Activated B cell treated with CpG ODN at 0.5 μM for 24 hours (primary cell): ENCODE results near the gene CNN2. TPM values are rescaled to one million over a fixed set of nuclear protein-coding genes. Genes with fewer than 3 reads are reported as not detected.

Experiments
- ATAC-seq: fragments of 200-7000 bp; cut with Tn5 transposase; one replicate; pipeline ENCODE4 v1.10.0; 2021; ENCODE audit warnings: low read depth, mild to moderate bottlenecking, moderate library complexity
- CTCF ChIA-PET: fragments of 350-600 bp; sonication (Branson Sonifier 250); formaldehyde crosslinking; loops from one replicate; lab custom pipeline; 2021; ENCODE audit warnings: antibody characterized with exemption; lab: Charles Lee
- POLR2A ChIA-PET: fragments of 350-600 bp; sonication (Branson Sonifier 250); formaldehyde crosslinking; loops from one replicate; lab custom pipeline; 2021; ENCODE audit warnings: antibody characterized with exemption; lab: Charles Lee
- DNase-seq: peaks from one replicate; pipeline ENCODE4 v3.0.0; 2022
- H3K27ac Mint-ChIP-seq: one replicate; pipeline ENCODE4 v1.8.0; 2020; ENCODE audit warnings: mixed read lengths
- H3K27me3 Mint-ChIP-seq: one replicate; pipeline ENCODE4 v1.8.0; 2021; ENCODE audit warnings: mixed read lengths
- H3K36me3 Mint-ChIP-seq: one replicate; pipeline ENCODE4 v1.8.0; 2021; ENCODE audit warnings: low read depth, mixed read lengths
- H3K4me1 Mint-ChIP-seq: one replicate; pipeline ENCODE4 v1.8.0; 2021; ENCODE audit warnings: mixed read lengths
- H3K4me3 Mint-ChIP-seq: one replicate; pipeline ENCODE4 v1.8.0; 2020; ENCODE audit warnings: mild to moderate bottlenecking, mixed read lengths
- H3K9me3 Mint-ChIP-seq: one replicate; pipeline ENCODE4 v1.8.0; 2020; ENCODE audit warnings: mixed read lengths
- CTCF ChIP-seq: fragments of 200-600 bp; IDR thresholded peaks from one replicate; pipeline ENCODE4 v1.8.0; 2022; ENCODE audit warnings: antibody characterized with exemption, mild to moderate bottlenecking
- intact Hi-C: fragments of 100-400 bp; cut with micrococcal nuclease; formaldehyde crosslinking; loops from one replicate; pipeline ENCODE4 v1.15.1; 2024
- total RNA-seq: library from RNA; stranded (reverse); gene quantifications from 2 replicates; pipeline ENCODE4 v1.2.3, GENCODE V29; 2022

The CNN2 gene
- total RNA-seq, 1 donor from 2014 or later: 352 TPM

DNA sequence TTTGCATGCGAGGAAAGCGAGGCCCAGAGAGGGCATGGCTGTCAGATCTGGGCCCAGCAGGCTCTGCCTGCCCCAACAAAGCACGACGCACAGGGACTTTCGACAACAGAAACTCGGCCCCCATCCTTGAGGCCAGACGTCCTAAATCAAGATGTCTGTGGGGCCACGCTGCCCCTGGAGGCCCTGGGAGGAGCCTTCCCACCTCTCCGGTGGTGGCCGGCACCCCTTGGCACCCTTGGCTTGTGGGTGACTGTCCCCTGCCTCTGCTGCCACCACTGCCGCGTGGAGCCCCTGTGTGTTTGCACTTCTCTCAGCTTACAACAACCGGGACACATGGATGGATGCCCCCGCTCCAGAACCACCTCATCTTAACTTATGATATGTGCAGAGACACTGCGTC, 37.9 kb upstream of the CNN2 start:
- Mint-ChIP-seq H3K4me1 (peaks cover 16% of the 10 kb centered on the region), H3K27ac (no peak overlapping the region), H3K36me3 (peaks cover 50% of the 10 kb centered on the region), H3K4me3 (no peak overlapping the region), H3K9me3 (no peaks in the 10 kb centered on the region), H3K27me3 (no peaks in the 10 kb centered on the region)
- intact Hi-C loops: no loop called here
- ATAC-seq (no peak), DNase-seq (no peak)
- no peak for TF ChIP-seq CTCF
- ChIA-PET CTCF (no interaction called here), POLR2A (interaction anchor here (0.5 to 0.7 kb wide), 3 partner anchors 50 to 127 kb away, joined by 3 to 6 read pairs (median 3); partner anchors contain the start of genes MED16 and RNU6-9)

DNA sequence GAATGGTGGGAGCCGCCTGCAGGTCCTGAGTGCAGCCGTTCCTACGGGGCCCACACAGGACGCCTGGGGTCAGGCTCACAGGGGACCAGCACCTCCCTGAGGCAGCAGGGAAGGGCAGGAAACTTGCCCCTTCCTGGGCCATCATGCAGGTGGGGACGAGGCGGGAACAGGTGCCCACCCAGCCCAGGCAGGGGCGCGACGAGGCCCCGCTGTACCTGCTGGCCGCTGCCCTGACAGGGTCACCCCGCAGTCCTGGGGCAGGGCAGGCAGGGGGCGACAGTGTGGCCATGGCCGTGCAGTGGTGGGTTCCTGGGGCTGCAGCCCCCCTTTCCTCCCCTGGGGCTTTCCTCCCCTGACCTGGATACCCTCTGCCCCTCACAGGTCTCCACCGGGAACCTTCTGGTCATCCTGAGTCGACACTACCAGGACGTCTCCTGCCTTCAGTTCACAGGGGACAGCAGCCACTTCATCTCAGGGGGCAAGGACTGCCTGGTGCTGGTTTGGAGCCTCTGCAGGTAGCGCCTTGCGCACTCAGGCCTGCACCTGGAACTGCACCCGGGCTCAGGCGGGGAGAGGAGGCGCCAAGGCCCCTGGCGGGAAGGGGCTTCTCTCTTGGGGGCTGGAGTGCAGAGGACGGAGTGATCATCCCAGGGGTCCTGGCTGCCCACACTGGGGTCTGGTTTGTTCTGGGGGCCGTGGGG, 36.9 kb upstream of the CNN2 start:
- no peak overlapping the region for H3K27ac Mint-ChIP-seq
- no peaks in the 10 kb centered on the region for H3K27me3 Mint-ChIP-seq
- intact Hi-C loops: no loop called here
- ChIA-PET POLR2A (interaction anchor here (0.7 kb wide), 1 partner anchor 49 kb away, joined by 3 read pairs; no protein-coding TSS in a partner anchor), CTCF (no interaction called here)
- H3K9me3 Mint-ChIP-seq: no peaks in the 10 kb centered on the region
- H3K4me3 Mint-ChIP-seq: no peak overlapping the region
- H3K36me3 Mint-ChIP-seq: peaks cover 49% of the 10 kb centered on the region
- DNase-seq (no peak), ATAC-seq (no peak)
- TF ChIP-seq CTCF: no peak
- peaks cover 11% of the 10 kb centered on the region for H3K4me1 Mint-ChIP-seq

DNA sequence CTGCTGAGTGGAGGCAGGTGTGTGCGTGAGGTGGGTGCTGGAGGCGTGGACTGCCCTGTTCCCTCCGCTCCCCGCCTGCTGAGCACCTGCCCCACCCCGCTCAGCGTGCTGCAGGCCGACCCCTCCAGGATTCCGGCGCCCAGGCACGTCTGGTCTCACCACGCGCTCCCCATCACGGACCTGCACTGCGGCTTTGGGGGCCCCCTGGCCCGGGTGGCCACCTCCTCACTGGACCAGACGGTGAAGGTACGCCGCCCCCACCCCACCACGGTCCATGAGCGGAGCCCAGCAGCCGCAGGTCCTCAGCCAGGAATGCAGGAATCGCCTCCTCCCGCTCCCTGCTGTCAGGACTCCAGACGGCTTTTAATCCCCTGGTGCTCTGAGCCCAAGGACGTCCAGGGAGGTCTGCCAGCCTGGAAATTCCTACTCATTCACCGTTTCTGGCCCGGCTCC, 36.3 kb upstream of the CNN2 start:
- ATAC-seq (no peak), DNase-seq (no peak)
- Mint-ChIP-seq H3K4me1 (peaks cover 5% of the 10 kb centered on the region), H3K36me3 (peaks cover 45% of the 10 kb centered on the region), H3K9me3 (no peaks in the 10 kb centered on the region), H3K27me3 (no peaks in the 10 kb centered on the region), H3K27ac (no peak overlapping the region), H3K4me3 (no peak overlapping the region)
- POLR2A ChIA-PET: no interaction called here
- intact Hi-C loops: no loop called here
- no peak for TF ChIP-seq CTCF
- CTCF ChIA-PET: no interaction called here

GRCh38 chr19:990746-991145, 35.7 kb upstream of the CNN2 start:
- POLR2A ChIA-PET: no interaction called here
- ATAC-seq: no peak

More at GRCh38 chr19:990746-991145, 35.7 kb upstream of the CNN2 start:
- DNase-seq: no peak
- Mint-ChIP-seq H3K27me3 (no peaks in the 10 kb centered on the region), H3K27ac (no peak overlapping the region), H3K9me3 (no peaks in the 10 kb centered on the region), H3K36me3 (peaks cover 44% of the 10 kb centered on the region), H3K4me3 (no peak overlapping the region), H3K4me1 (peaks cover 3% of the 10 kb centered on the region)
- no peak for TF ChIP-seq CTCF
- CTCF ChIA-PET: no interaction called here
- intact Hi-C loops: no loop called here
